Mesendoderm (in vitro differentiated cells): ENCODE measurements around the gene OR8B12.
"Not testable (repeated sequence)": the region's sequence is repeated elsewhere in the genome, so short reads cannot be mapped to it uniquely, and the experiment has no call there.

Experiments
- DNase-seq: peaks from one replicate; pipeline ENCODE4 v3.0.0; 2013
- H2AK5ac ChIP-seq: 2 replicates; pipeline ENCODE4 v1.6.1; 2013; ENCODE audit warnings: low read length, inconsistent platforms
- H2BK120ac ChIP-seq: 2 replicates; pipeline ENCODE4 v1.6.1; 2013; ENCODE audit warnings: low read depth, mild to moderate bottlenecking, low read length, moderate library complexity, mixed read lengths
- H2BK15ac ChIP-seq: replicated peaks from 2 replicates; pipeline ENCODE4 v1.6.1; 2013; ENCODE audit warnings: low read depth, mild to moderate bottlenecking, moderate library complexity
- H2BK5ac ChIP-seq: 2 replicates; pipeline ENCODE4 v1.6.1; 2013; ENCODE audit warnings: low read length, inconsistent platforms
- H3K18ac ChIP-seq: 2 replicates; pipeline ENCODE4 v1.6.1; 2013; ENCODE audit warnings: mild to moderate bottlenecking, low read length, mixed read lengths
- H3K23ac ChIP-seq: one replicate; pipeline ENCODE4 v1.6.1; 2013; ENCODE audit warnings: low read length
- H3K27ac ChIP-seq: 2 replicates; pipeline ENCODE4 v1.5.1; 2013; ENCODE audit warnings: low read depth, mild to moderate bottlenecking, inconsistent platforms, low read length, moderate library complexity
- H3K27me3 ChIP-seq: 2 replicates; pipeline ENCODE4 v1.6.1; 2013; ENCODE audit warnings: low read length, control low read depth, mild to moderate bottlenecking, inconsistent platforms; ENCODE audit not compliant: insufficient read depth, poor library complexity
- H3K36me3 ChIP-seq: 2 replicates; pipeline ENCODE4 v1.6.1; 2013; ENCODE audit warnings: low read length, inconsistent platforms; ENCODE audit not compliant: control insufficient read depth, insufficient read depth
- H3K4ac ChIP-seq: one replicate; pipeline ENCODE4 v1.6.1; 2013; ENCODE audit warnings: low read depth, mild to moderate bottlenecking, low read length, moderate library complexity
- H3K4me1 ChIP-seq: 2 replicates; pipeline ENCODE4 v1.6.1; 2013; ENCODE audit warnings: low read depth, low read length, inconsistent platforms; ENCODE audit not compliant: control insufficient read depth
- H3K4me2 ChIP-seq: 2 replicates; pipeline ENCODE4 v1.6.1; 2013; ENCODE audit warnings: low read length
- H3K4me3 ChIP-seq: 2 replicates; pipeline ENCODE4 v1.5.1; 2013; ENCODE audit warnings: mild to moderate bottlenecking, low read length
- H3K56ac ChIP-seq: one replicate; pipeline ENCODE4 v1.6.1; 2013; ENCODE audit warnings: low read length
- H3K79me1 ChIP-seq: 2 replicates; pipeline ENCODE4 v1.6.1; 2013; ENCODE audit warnings: low read length, inconsistent platforms
- H3K79me2 ChIP-seq: 2 replicates; pipeline ENCODE4 v1.6.1; 2013; ENCODE audit warnings: mild to moderate bottlenecking, low read length; ENCODE audit not compliant: control insufficient read depth, insufficient read depth
- H3K9ac ChIP-seq: 2 replicates; pipeline ENCODE4 v1.6.1; 2013; ENCODE audit warnings: low read length, inconsistent platforms
- H4K5ac ChIP-seq: one replicate; pipeline ENCODE4 v1.6.1; 2013; ENCODE audit warnings: low read length
- H4K8ac ChIP-seq: one replicate; pipeline ENCODE4 v1.6.1; 2013; ENCODE audit warnings: low read depth, mild to moderate bottlenecking, control low read depth, low read length, moderate library complexity
- WGBS: extraction: QIAGEN DNeasy Blood & Tissue Kit; methylation state at CpG from one replicate; pipeline ENCODE4 v1.1.7; 2013; ENCODE audit warnings: low lambda C conversion rate, missing lambda C conversion rate; ENCODE audit not compliant: insufficient coverage; ENCODE audit errors: extremely low coverage; 5-methylcytosine and 5-hydroxymethylcytosine counted together

The OR8B12 gene

GRCh38 chr11:124519850-124520549 lies 23.5 kb downstream of the OR8B12 start:
- Histone ChIP-seq H3K27me3 (no peaks in the 10 kb centered on the region), H3K79me1 (no peaks in the 10 kb centered on the region), H3K79me2 (no peaks in the 10 kb centered on the region), H2BK15ac (no peak overlapping the region), H2AK5ac (no peak overlapping the region), H3K4me1 (no peaks in the 10 kb centered on the region), H4K5ac (no peak overlapping the region), H3K4me2 (no peak overlapping the region), H3K27ac (no peak overlapping the region), H3K4ac (no peak overlapping the region), H3K36me3 (no peaks in the 10 kb centered on the region), H2BK120ac (no peak overlapping the region), H3K9ac (no peak overlapping the region), H4K8ac (no peak overlapping the region), H3K23ac (no peak overlapping the region), H3K18ac (no peak overlapping the region), H2BK5ac (no peak overlapping the region), H3K56ac (no peak overlapping the region), H3K4me3 (no peak overlapping the region)
- DNase-seq: no peak
- WGBS: no CpG with 5 or more reads among the region's 2 CpGs

- no peak overlapping the region for H3K4me3 ChIP-seq
Observed at GRCh38 chr11:124518989-124519451, 24.4 kb downstream of the OR8B12 start.

DNA sequence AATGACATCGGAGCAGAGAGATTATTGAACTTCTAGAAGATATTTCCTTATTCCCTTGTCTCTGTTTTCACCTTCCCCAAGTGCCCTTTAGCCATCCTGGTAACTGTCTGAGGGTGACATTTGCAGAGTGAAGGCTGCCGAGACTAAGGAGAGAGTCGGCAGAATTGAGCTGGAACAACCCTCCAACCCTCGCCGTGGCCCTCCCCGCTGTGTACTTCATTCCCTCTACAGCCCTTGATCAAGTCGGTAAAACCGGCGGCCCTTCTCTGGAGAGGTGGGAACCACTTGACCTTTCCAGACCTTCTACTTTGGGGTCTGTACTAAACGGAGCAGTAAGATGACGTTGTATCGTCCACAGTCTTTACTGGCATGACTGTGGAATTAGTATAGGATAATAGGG lies 26.1 kb downstream of the OR8B12 start:
- Histone ChIP-seq H3K18ac (no peak overlapping the region), H3K9ac (no peak overlapping the region), H2BK15ac (no peak overlapping the region), H3K4ac (no peak overlapping the region), H3K27ac (no peak overlapping the region), H3K27me3 (no peaks in the 10 kb centered on the region), H3K56ac (no peak overlapping the region), H3K79me2 (no peaks in the 10 kb centered on the region), H4K5ac (no peak overlapping the region), H3K4me2 (no peak overlapping the region), H3K79me1 (no peaks in the 10 kb centered on the region), H2BK120ac (no peak overlapping the region), H2BK5ac (no peak overlapping the region), H3K4me1 (no peaks in the 10 kb centered on the region), H3K23ac (no peak overlapping the region), H2AK5ac (no peak overlapping the region), H4K8ac (no peak overlapping the region), H3K36me3 (no peaks in the 10 kb centered on the region), H3K4me3 (no peak overlapping the region)
- DNase-seq: no peak
- WGBS: no CpG with 5 or more reads among the region's 12 CpGs

More at GRCh38 chr11:124518989-124519451, 24.4 kb downstream of the OR8B12 start:
- peak; percentile 28 for DNase-seq
- H3K23ac ChIP-seq: no peak overlapping the region
- no peaks in the 10 kb centered on the region for H3K79me2 ChIP-seq
- no peaks in the 10 kb centered on the region for H3K79me1 ChIP-seq
- no peak overlapping the region for H2BK120ac ChIP-seq
- H3K18ac ChIP-seq: no peak overlapping the region
- no peaks in the 10 kb centered on the region for H3K4me1 ChIP-seq
- H3K9ac ChIP-seq: no peak overlapping the region
- H4K8ac ChIP-seq: no peak overlapping the region
- H3K4ac ChIP-seq: no peak overlapping the region
- no peak overlapping the region for H3K4me2 ChIP-seq
- no CpG with 5 or more reads among the region's 3 CpGs for WGBS
- no peak overlapping the region for H2BK15ac ChIP-seq
- H2AK5ac ChIP-seq: no peak overlapping the region
- H3K36me3 ChIP-seq: no peaks in the 10 kb centered on the region
- H4K5ac ChIP-seq: no peak overlapping the region
- no peak overlapping the region for H3K56ac ChIP-seq
- no peak overlapping the region for H3K27ac ChIP-seq
- H3K27me3 ChIP-seq: no peaks in the 10 kb centered on the region
- no peak overlapping the region for H2BK5ac ChIP-seq

GRCh38 chr11:124514675-124515074 lies 28.8 kb downstream of the OR8B12 start:
- H2BK5ac ChIP-seq, H3K79me1 ChIP-seq, H4K8ac ChIP-seq, H3K4ac ChIP-seq, H2AK5ac ChIP-seq, H2BK120ac ChIP-seq, H2BK15ac ChIP-seq, H3K79me2 ChIP-seq, H3K4me1 ChIP-seq, H3K4me3 ChIP-seq, DNase-seq, H3K9ac ChIP-seq, H3K23ac ChIP-seq, H3K27ac ChIP-seq, H3K36me3 ChIP-seq, H3K18ac ChIP-seq, H3K56ac ChIP-seq, H3K4me2 ChIP-seq, H3K27me3 ChIP-seq, H4K5ac ChIP-seq: not testable (repeated sequence)
- WGBS: no CpG with 5 or more reads among the region's 4 CpGs

- no peaks in the 10 kb centered on the region for H3K36me3 ChIP-seq
- H2BK15ac ChIP-seq: no peak overlapping the region
- no peak overlapping the region for H4K8ac ChIP-seq
- H2BK120ac ChIP-seq: no peak overlapping the region
- no peak overlapping the region for H3K4me3 ChIP-seq
- no peaks in the 10 kb centered on the region for H3K79me1 ChIP-seq
- no peak overlapping the region for H3K56ac ChIP-seq
- no peak overlapping the region for H3K27ac ChIP-seq
- H4K5ac ChIP-seq: no peak overlapping the region
- no peak for DNase-seq
- H3K23ac ChIP-seq: no peak overlapping the region
- no peaks in the 10 kb centered on the region for H3K79me2 ChIP-seq
- H3K9ac ChIP-seq: no peak overlapping the region
- no peak overlapping the region for H2AK5ac ChIP-seq
- no peak overlapping the region for H3K4ac ChIP-seq
- no peak overlapping the region for H2BK5ac ChIP-seq
- WGBS: no CpG with 5 or more reads among the region's 3 CpGs
- no peak overlapping the region for H3K18ac ChIP-seq
- H3K4me2 ChIP-seq: no peak overlapping the region
- no peaks in the 10 kb centered on the region for H3K4me1 ChIP-seq
- no peaks in the 10 kb centered on the region for H3K27me3 ChIP-seq
Observed at GRCh38 chr11:124514131-124514530, 29.3 kb downstream of the OR8B12 start.

DNA sequence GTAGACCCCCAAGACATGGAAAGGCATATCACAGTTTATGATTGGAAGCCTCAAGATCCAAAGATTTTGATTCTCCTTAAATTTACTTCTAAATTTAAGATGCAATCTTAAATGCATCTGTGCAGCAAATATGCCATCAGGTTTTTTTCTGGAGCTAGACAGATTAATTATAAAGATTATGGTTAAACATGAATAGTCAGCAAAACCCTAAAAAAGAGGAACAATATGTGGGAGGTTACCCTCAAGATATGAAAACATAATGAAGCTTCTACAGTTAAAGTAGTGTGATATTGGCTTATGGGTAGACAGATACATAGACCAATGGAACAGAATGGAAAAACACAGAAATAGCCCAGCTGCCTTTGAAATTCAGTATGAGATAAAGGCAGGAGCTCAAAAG lies 31.7 kb downstream of the OR8B12 start:
- Histone ChIP-seq H2AK5ac (no peak overlapping the region), H3K23ac (no peak overlapping the region), H4K8ac (no peak overlapping the region), H3K36me3 (no peaks in the 10 kb centered on the region), H3K4me3 (no peak overlapping the region), H3K4ac (no peak overlapping the region), H2BK120ac (no peak overlapping the region), H2BK5ac (no peak overlapping the region), H3K27ac (no peak overlapping the region), H3K4me1 (no peaks in the 10 kb centered on the region), H3K79me1 (no peaks in the 10 kb centered on the region), H4K5ac (no peak overlapping the region), H3K27me3 (no peaks in the 10 kb centered on the region), H2BK15ac (no peak overlapping the region), H3K56ac (no peak overlapping the region), H3K18ac (no peak overlapping the region), H3K4me2 (no peak overlapping the region), H3K9ac (no peak overlapping the region), H3K79me2 (no peaks in the 10 kb centered on the region)
- DNase-seq: no peak
